ENCODE data around the gene SCML1.

DNA sequence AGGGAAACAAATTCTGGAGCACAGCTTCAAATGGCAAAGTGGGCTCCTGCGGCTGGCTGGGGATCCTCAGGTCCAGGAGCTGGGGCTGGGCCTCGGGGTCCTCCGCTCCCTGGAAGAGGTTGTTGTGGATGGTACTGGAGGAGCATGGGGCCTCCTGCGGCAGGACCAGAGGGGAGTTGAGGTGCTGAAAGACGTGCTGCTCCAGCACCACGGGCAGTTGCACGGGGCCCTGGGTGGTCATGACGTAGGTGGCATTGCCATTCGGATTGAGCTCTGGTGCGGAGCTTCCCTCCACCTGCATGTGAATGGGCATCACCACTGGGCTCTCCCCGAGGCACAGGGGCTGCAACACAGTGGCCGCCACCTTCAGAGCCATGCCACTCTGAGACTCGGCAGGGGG lies 64.1 kb downstream of the SCML1 start:
- TF ChIP-seq, protein P1, sequence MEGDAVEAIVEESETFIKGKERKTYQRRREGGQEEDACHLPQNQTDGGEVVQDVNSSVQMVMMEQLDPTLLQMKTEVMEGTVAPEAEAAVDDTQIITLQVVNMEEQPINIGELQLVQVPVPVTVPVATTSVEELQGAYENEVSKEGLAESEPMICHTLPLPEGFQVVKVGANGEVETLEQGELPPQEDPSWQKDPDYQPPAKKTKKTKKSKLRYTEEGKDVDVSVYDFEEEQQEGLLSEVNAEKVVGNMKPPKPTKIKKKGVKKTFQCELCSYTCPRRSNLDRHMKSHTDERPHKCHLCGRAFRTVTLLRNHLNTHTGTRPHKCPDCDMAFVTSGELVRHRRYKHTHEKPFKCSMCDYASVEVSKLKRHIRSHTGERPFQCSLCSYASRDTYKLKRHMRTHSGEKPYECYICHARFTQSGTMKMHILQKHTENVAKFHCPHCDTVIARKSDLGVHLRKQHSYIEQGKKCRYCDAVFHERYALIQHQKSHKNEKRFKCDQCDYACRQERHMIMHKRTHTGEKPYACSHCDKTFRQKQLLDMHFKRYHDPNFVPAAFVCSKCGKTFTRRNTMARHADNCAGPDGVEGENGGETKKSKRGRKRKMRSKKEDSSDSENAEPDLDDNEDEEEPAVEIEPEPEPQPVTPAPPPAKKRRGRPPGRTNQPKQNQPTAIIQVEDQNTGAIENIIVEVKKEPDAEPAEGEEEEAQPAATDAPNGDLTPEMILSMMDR (IDR thresholded peaks at IDR 0.05) = no peak
- TF ChIP-seq EP300 (IDR thresholded peaks at IDR 0.05) = no peak
- no peak for TF ChIP-seq POLR2AphosphoS5 (IDR thresholded peaks at IDR 0.05)
